MM.1S (cell line): ENCODE data around the gene RAVER2.

Experiments used
- EZH2 ChIP-seq: fragments of 300-600 bp; sonication (generic); optimal IDR thresholded peaks from 2 replicates; pipeline ENCODE3; 2017; ENCODE audit warnings: low read depth, mild to moderate bottlenecking, antibody characterized with exemption, low read length, mixed read lengths
- TF ChIP-seq, protein P1 (sequence below): fragments of 300-600 bp; sonication (generic); IDR thresholded peaks from 2 replicates; pipeline ENCODE4 v1.5.1; 2016; ENCODE audit warnings: antibody characterized with exemption, low read length, mixed read lengths

GRCh38 chr1:64743954-64744491, 852 bp upstream of the RAVER2 start:
- TF ChIP-seq, protein P1, sequence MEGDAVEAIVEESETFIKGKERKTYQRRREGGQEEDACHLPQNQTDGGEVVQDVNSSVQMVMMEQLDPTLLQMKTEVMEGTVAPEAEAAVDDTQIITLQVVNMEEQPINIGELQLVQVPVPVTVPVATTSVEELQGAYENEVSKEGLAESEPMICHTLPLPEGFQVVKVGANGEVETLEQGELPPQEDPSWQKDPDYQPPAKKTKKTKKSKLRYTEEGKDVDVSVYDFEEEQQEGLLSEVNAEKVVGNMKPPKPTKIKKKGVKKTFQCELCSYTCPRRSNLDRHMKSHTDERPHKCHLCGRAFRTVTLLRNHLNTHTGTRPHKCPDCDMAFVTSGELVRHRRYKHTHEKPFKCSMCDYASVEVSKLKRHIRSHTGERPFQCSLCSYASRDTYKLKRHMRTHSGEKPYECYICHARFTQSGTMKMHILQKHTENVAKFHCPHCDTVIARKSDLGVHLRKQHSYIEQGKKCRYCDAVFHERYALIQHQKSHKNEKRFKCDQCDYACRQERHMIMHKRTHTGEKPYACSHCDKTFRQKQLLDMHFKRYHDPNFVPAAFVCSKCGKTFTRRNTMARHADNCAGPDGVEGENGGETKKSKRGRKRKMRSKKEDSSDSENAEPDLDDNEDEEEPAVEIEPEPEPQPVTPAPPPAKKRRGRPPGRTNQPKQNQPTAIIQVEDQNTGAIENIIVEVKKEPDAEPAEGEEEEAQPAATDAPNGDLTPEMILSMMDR, result no peak
- TF ChIP-seq EZH2, result no peak
